Measurements from ENCODE around the gene CUX1.
"Not testable (repeated sequence)": the region's sequence is repeated elsewhere in the genome, so short reads cannot be mapped to it uniquely, and the experiment has no call there.

The CUX1 gene

GRCh38 chr7:101849314-101849713 is 31.9 kb downstream of the CUX1 start:
- in situ Hi-C loops (cut with MboI; ENCODE audit: low sequenced_read_pairs) = not testable (repeated sequence)

GRCh38 chr7:101852364-101852763 is 34.9 kb downstream of the CUX1 start:
- in situ Hi-C loops (cut with MboI; ENCODE audit: low sequenced_read_pairs) = not testable (repeated sequence)

GRCh38 chr7:101853684-101854083 is 36.3 kb downstream of the CUX1 start:
- in situ Hi-C loops (cut with MboI; ENCODE audit: low sequenced_read_pairs) = no loop called here

- in situ Hi-C loops (cut with MboI; ENCODE audit: low sequenced_read_pairs) = no loop called here
Measured at GRCh38 chr7:101854084-101854865, 36.8 kb downstream of the CUX1 start.

GRCh38 chr7:101856473-101857357 is 39.3 kb downstream of the CUX1 start:
- in situ Hi-C loops (cut with MboI; ENCODE audit: low sequenced_read_pairs) = no loop called here

- in situ Hi-C loops (cut with MboI; ENCODE audit: low sequenced_read_pairs) = no loop called here
Measured at GRCh38 chr7:101857358-101857811, 40.0 kb downstream of the CUX1 start.

GRCh38 chr7:101858437-101859385 is 41.3 kb downstream of the CUX1 start:
- in situ Hi-C loops (cut with MboI; ENCODE audit: low sequenced_read_pairs) = no loop called here

GRCh38 chr7:101859411-101860106 is 42.1 kb downstream of the CUX1 start:
- in situ Hi-C loops (cut with MboI; ENCODE audit: low sequenced_read_pairs) = no loop called here

GRCh38 chr7:101860316-101861217 is 43.1 kb downstream of the CUX1 start:
- in situ Hi-C loops (cut with MboI; ENCODE audit: low sequenced_read_pairs) = no loop called here

GRCh38 chr7:101861218-101861775 is 43.9 kb downstream of the CUX1 start:
- in situ Hi-C loops (cut with MboI; ENCODE audit: low sequenced_read_pairs) = no loop called here

- in situ Hi-C loops (cut with MboI; ENCODE audit: low sequenced_read_pairs) = no loop called here
Measured at GRCh38 chr7:101862280-101863220, 45.1 kb downstream of the CUX1 start.

GRCh38 chr7:101863598-101863997 is 46.2 kb downstream of the CUX1 start:
- in situ Hi-C loops (cut with MboI; ENCODE audit: low sequenced_read_pairs) = no loop called here

- in situ Hi-C loops (cut with MboI; ENCODE audit: low sequenced_read_pairs) = no loop called here
Measured at GRCh38 chr7:101864039-101864438, 46.6 kb downstream of the CUX1 start.

GRCh38 chr7:101865031-101865430 is 47.6 kb downstream of the CUX1 start:
- in situ Hi-C loops (cut with MboI; ENCODE audit: low sequenced_read_pairs) = no loop called here

GRCh38 chr7:101865455-101865854 is 48.0 kb downstream of the CUX1 start:
- in situ Hi-C loops (cut with MboI; ENCODE audit: low sequenced_read_pairs) = no loop called here

- in situ Hi-C loops (cut with MboI; ENCODE audit: low sequenced_read_pairs) = no loop called here
Measured at GRCh38 chr7:101866328-101866727, 48.9 kb downstream of the CUX1 start.

- in situ Hi-C loops (cut with MboI; ENCODE audit: low sequenced_read_pairs) = no loop called here
Measured at GRCh38 chr7:101867265-101867664, 49.8 kb downstream of the CUX1 start.

GRCh38 chr7:101867681-101868080 is 50.3 kb downstream of the CUX1 start:
- in situ Hi-C loops (cut with MboI; ENCODE audit: low sequenced_read_pairs) = not testable (repeated sequence)

Measured in hTERT RPE-1 (cell line).